SK-N-SH (cell line): ENCODE measurements around the gene IFNL3.
"Not testable (repeated sequence)": the region's sequence is repeated elsewhere in the genome, so short reads cannot be mapped to it uniquely, and the experiment has no call there.

Source experiments
- EZH2phosphoT487 ChIP-seq: fragments of 200-600 bp; sonication (generic); IDR thresholded peaks from 2 replicates; pipeline ENCODE4 v1.6.1; 2017; ENCODE audit warnings: low read depth, mixed run types, mild to moderate bottlenecking, antibody characterized with exemption, moderate library complexity, borderline replicate concordance
- FOXJ3 ChIP-seq: sonication (generic); formaldehyde crosslinking; IDR thresholded peaks from 2 replicates; pipeline ENCODE4 v1.5.1; 2020; ENCODE audit warnings: mild to moderate bottlenecking, missing genetic modification reagents
- FOXM1 ChIP-seq: IDR thresholded peaks from 2 replicates; pipeline ENCODE4 v1.4.0; 2012; ENCODE audit warnings: low read depth, mild to moderate bottlenecking
- GABPA ChIP-seq: IDR thresholded peaks from 2 replicates; pipeline ENCODE4 v1.4.0; 2012; ENCODE audit warnings: low read depth, mild to moderate bottlenecking
- GATA2 ChIP-seq: sonication (generic); formaldehyde crosslinking; IDR thresholded peaks from 2 replicates; pipeline ENCODE4 v1.5.0; 2020; ENCODE audit warnings: mild to moderate bottlenecking, missing genetic modification reagents
- POLR2AphosphoS5 ChIP-seq: IDR thresholded peaks from 2 replicates; pipeline ENCODE4 v1.6.1; 2012; ENCODE audit warnings: low read depth, low read length
- RAD21 ChIP-seq: IDR thresholded peaks from 2 replicates; pipeline ENCODE4 v1.6.1; 2012; ENCODE audit warnings: mild to moderate bottlenecking, low read length
- RXRA ChIP-seq: IDR thresholded peaks from 2 replicates; pipeline ENCODE4 v1.4.0; 2012; ENCODE audit warnings: low read depth, mild to moderate bottlenecking, borderline replicate concordance
- SMC3 ChIP-seq: IDR thresholded peaks from 2 replicates; pipeline ENCODE4 v1.6.1; 2012; ENCODE audit warnings: low read depth, low read length, improper control_type of control experiment
- TEAD4 ChIP-seq: IDR thresholded peaks from 2 replicates; pipeline ENCODE4 v1.4.0; 2012; ENCODE audit warnings: mild to moderate bottlenecking, borderline replicate concordance; ENCODE audit not compliant: insufficient read depth
- YY1 ChIP-seq: IDR thresholded peaks from 2 replicates; pipeline ENCODE4 v1.4.0; 2012; ENCODE audit warnings: low read depth, mild to moderate bottlenecking
- TF ChIP-seq, protein P1 (sequence below): fragments of 200-600 bp; sonication (generic); IDR thresholded peaks from 2 replicates; pipeline ENCODE4 v1.6.1; 2017; ENCODE audit warnings: antibody characterized with exemption, mild to moderate bottlenecking, moderate library complexity
- TF ChIP-seq, protein P2 (sequence below): IDR thresholded peaks from 2 replicates; pipeline ENCODE4 v1.6.1; 2012; ENCODE audit warnings: mild to moderate bottlenecking, low read depth, low read length, moderate library complexity
- TF ChIP-seq, protein P3 (sequence below): fragments of 150-350 bp; IDR thresholded peaks from 2 replicates; pipeline ENCODE4 v1.6.1; 2016; ENCODE audit warnings: mild to moderate bottlenecking, low read depth, low read length

DNA sequence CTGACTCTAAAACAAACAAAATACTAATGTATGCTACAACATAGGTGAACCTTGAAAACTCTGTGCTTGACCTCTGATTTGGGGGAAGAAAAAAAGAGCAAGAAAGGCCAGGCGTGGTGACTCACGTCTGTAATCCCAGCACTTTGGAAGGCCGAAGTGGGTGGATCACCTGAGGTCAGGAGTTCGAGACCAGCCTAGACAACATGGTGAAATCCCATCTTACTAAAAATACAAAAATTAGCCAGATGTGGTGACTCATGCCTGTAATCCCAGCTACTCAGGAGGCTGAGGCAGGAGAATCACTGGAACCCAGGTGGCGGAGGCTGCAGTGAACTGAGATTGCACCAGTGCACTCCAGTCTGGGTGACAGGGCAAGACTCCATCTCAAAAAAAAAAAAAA lies 29.1 kb upstream of the IFNL3 start:
- not testable (repeated sequence) for TF ChIP-seq POLR2AphosphoS5; RAD21; GATA2 (CRISPR knock-in tag); GABPA; SMC3; TEAD4; YY1; FOXM1; EZH2phosphoT487; RXRA; FOXJ3 (CRISPR knock-in tag)
- TF ChIP-seq, protein P1, sequence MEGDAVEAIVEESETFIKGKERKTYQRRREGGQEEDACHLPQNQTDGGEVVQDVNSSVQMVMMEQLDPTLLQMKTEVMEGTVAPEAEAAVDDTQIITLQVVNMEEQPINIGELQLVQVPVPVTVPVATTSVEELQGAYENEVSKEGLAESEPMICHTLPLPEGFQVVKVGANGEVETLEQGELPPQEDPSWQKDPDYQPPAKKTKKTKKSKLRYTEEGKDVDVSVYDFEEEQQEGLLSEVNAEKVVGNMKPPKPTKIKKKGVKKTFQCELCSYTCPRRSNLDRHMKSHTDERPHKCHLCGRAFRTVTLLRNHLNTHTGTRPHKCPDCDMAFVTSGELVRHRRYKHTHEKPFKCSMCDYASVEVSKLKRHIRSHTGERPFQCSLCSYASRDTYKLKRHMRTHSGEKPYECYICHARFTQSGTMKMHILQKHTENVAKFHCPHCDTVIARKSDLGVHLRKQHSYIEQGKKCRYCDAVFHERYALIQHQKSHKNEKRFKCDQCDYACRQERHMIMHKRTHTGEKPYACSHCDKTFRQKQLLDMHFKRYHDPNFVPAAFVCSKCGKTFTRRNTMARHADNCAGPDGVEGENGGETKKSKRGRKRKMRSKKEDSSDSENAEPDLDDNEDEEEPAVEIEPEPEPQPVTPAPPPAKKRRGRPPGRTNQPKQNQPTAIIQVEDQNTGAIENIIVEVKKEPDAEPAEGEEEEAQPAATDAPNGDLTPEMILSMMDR: not testable (repeated sequence)
- TF ChIP-seq, protein P2, sequence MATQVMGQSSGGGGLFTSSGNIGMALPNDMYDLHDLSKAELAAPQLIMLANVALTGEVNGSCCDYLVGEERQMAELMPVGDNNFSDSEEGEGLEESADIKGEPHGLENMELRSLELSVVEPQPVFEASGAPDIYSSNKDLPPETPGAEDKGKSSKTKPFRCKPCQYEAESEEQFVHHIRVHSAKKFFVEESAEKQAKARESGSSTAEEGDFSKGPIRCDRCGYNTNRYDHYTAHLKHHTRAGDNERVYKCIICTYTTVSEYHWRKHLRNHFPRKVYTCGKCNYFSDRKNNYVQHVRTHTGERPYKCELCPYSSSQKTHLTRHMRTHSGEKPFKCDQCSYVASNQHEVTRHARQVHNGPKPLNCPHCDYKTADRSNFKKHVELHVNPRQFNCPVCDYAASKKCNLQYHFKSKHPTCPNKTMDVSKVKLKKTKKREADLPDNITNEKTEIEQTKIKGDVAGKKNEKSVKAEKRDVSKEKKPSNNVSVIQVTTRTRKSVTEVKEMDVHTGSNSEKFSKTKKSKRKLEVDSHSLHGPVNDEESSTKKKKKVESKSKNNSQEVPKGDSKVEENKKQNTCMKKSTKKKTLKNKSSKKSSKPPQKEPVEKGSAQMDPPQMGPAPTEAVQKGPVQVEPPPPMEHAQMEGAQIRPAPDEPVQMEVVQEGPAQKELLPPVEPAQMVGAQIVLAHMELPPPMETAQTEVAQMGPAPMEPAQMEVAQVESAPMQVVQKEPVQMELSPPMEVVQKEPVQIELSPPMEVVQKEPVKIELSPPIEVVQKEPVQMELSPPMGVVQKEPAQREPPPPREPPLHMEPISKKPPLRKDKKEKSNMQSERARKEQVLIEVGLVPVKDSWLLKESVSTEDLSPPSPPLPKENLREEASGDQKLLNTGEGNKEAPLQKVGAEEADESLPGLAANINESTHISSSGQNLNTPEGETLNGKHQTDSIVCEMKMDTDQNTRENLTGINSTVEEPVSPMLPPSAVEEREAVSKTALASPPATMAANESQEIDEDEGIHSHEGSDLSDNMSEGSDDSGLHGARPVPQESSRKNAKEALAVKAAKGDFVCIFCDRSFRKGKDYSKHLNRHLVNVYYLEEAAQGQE: not testable (repeated sequence)
- TF ChIP-seq, protein P3, sequence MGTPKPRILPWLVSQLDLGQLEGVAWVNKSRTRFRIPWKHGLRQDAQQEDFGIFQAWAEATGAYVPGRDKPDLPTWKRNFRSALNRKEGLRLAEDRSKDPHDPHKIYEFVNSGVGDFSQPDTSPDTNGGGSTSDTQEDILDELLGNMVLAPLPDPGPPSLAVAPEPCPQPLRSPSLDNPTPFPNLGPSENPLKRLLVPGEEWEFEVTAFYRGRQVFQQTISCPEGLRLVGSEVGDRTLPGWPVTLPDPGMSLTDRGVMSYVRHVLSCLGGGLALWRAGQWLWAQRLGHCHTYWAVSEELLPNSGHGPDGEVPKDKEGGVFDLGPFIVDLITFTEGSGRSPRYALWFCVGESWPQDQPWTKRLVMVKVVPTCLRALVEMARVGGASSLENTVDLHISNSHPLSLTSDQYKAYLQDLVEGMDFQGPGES: not testable (repeated sequence)
